Measurements from ENCODE around the gene PTPRN2.
A peak's percentile ranks its signal among the peaks of the same experiment; 100 is the strongest.

The PTPRN2 gene

DNA sequence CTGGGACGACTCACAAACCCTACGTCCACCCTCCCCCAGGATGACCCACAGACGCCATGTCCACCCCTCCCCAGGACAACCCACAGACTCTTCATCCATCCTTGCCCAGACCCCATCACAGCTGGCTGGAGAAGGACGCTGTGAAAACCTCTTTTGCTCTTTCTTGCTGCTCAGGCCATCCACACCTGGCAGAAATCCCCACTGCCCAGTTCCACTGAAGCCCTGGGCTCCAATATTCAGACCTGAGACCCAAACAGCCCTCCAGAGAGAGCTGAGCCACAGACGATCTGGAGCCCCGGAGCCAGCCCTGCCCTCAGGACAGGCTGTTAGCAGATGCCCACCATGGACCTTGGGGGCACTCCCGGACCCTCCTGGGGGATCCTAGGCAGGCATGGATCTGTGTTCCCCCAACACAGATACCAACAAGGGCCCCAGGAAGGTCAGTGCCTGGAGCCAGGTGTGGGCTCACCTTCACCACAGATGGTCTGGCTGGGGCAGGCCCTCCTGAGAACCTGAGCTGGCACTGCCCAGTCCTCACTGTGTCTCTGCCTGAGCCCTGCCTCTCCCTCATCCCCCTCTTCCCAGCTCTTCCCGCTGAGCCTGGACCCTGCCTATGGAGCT is 226.2 kb downstream of the PTPRN2 start:
- H3K4me3 ChIP-seq (ENCODE audit: low read depth, low read length): no peak overlapping the region
- DNase-seq (ENCODE audit: low read depth): no peak
- TF ChIP-seq, protein P1, sequence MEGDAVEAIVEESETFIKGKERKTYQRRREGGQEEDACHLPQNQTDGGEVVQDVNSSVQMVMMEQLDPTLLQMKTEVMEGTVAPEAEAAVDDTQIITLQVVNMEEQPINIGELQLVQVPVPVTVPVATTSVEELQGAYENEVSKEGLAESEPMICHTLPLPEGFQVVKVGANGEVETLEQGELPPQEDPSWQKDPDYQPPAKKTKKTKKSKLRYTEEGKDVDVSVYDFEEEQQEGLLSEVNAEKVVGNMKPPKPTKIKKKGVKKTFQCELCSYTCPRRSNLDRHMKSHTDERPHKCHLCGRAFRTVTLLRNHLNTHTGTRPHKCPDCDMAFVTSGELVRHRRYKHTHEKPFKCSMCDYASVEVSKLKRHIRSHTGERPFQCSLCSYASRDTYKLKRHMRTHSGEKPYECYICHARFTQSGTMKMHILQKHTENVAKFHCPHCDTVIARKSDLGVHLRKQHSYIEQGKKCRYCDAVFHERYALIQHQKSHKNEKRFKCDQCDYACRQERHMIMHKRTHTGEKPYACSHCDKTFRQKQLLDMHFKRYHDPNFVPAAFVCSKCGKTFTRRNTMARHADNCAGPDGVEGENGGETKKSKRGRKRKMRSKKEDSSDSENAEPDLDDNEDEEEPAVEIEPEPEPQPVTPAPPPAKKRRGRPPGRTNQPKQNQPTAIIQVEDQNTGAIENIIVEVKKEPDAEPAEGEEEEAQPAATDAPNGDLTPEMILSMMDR (IDR thresholded peaks at IDR 0.05; ENCODE audit: control insufficient read depth, extremely low read depth, insufficient read depth): no peak

DNA sequence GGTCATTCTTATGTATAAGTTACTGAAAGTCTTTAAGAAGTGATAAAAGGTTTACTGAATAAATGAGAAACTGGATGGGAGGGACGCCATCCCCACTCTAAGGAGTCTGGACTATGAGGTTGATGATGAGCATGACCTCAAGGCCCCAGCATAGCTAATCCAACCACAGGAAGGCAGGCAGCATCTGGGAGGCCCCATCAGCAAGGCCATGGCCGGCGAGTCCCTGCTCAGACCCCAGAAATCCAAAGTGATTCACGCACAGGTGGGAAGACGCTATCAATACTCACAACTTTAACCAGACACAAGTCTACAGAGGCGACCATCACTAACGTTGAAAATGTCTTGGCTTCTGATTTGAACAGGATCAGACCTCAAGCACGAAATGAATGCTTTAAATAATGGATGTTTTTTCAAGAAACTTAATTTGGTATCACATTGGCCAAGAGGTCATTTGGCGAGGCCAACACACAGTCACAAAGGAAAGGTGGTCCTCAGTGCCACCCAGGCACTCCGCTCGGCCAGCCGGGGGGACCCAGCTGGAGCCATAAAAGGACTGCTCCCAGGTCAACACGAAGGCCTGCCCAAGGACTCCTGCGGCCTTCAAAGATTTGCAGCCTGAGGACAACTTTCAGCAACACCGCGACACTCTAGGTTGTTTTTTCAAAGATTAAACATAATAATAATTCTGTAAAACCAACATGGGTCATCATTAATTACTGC is 228.5 kb downstream of the PTPRN2 start:
- DNase-seq (ENCODE audit: low read depth): no peak
- TF ChIP-seq, protein P1 (IDR thresholded peaks at IDR 0.05; ENCODE audit: control insufficient read depth, extremely low read depth, insufficient read depth): no peak
- H3K4me3 ChIP-seq (ENCODE audit: low read depth, low read length): no peak overlapping the region

DNA sequence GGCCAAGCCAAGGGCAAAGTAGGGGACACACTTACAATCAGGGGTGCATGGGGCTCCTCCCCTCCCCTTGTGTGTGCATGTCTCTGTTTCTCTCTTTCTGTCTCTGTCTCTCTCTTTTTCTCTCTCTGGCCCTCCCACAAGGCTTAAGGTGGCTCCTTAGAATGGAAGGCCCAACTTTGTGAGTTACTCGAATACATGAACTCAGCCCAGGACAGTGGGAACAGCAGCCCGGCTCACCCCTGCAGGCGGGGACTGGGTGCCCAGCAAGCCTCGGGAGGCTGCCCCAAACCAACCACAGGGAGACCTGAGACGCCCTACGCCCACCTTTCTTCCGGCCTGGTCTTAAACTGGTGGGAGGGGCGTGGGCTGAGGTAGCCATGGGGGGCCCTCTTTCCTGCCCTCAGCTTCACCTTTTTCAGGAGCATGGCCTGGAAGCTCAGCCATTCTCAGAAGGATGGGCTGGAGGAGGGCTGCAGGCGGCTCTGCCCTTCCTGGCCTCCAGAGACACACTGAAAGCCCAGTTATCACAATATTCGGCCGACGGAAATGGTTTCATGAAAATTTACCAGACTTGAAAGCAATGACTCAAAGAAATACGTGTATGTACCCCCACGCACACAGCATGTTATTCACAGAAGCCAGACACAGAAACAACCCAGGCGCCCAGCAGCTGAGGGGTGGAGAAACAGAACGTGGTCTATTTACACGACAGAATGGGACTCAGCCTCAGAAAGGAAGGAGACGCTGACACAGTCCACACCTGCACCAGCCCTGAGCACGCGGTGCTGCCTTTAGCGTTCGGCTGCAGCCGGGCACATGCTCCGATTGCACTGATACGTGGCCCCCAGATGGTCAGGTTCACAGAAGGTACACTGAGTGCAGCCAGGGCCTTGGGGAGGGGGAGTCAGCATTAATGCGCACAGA is 229.5 kb downstream of the PTPRN2 start:
- no peak for DNase-seq (ENCODE audit: low read depth)
- no peak overlapping the region for H3K4me3 ChIP-seq (ENCODE audit: low read depth, low read length)
- TF ChIP-seq, protein P1 (IDR thresholded peaks at IDR 0.05; ENCODE audit: control insufficient read depth, extremely low read depth, insufficient read depth): no peak

DNA sequence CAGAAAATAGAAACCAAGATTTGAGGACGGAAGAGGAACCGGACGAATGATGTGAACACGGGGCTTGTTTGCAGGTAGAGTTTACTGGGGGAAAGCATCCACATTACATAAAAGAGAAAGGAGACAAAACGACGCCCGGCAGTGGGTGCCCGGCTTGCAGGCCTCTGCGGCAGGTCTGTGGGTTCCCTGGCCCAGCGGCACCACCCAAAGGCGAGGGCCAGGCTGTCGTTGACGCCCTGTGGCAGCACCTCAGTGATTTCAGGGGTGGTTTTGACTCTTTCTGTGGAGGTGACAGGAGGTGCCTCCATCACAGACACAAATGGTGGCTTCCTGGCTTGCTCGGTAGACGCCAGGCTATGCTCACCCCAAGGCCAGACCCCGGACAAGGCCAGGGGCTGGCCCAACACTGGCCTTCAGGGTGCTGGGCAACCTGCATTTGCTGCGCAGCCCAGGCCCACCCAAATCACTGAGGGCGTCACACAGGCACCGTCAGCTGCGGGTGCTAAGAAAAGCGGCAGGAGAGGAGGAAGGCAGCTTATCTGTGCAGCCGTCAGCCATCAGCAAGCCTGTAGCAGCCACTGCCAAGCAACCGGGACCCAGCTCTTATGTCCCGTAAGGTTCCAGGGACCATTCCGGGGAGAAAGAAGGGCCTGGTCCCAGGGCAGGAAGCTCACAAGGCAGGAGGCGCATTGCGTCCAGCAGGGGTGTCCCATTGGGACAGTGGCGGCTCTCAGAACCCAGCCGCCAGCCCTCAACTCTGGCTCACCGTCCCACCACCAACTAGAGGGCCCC is 230.3 kb downstream of the PTPRN2 start:
- TF ChIP-seq, protein P1 (IDR thresholded peaks at IDR 0.05; ENCODE audit: control insufficient read depth, extremely low read depth, insufficient read depth): no peak
- no peak for DNase-seq (ENCODE audit: low read depth)
- no peak overlapping the region for H3K4me3 ChIP-seq (ENCODE audit: low read depth, low read length)

DNA sequence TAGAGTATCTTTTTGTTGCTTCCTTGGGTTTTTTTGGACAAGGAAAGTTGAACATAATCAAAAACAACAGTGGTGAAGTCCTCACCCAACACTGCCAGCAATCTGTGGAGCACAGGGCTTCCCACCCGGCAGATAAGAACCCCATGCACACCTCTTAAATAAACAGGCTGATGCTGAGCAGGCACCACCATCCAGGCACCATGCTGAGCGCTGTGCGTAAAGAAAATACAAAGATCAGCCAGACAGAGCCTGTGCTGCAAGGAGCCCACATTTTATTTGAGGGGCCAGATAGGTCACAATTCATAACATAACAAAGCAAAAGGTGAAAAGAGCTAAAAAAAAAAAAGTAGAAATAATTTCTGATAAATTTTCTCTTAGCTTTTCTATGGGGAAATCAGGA is 231.2 kb downstream of the PTPRN2 start:
- TF ChIP-seq, protein P1 (IDR thresholded peaks at IDR 0.05; ENCODE audit: control insufficient read depth, extremely low read depth, insufficient read depth): no peak
- DNase-seq (ENCODE audit: low read depth): no peak
- H3K4me3 ChIP-seq (ENCODE audit: low read depth, low read length): no peak overlapping the region

DNA sequence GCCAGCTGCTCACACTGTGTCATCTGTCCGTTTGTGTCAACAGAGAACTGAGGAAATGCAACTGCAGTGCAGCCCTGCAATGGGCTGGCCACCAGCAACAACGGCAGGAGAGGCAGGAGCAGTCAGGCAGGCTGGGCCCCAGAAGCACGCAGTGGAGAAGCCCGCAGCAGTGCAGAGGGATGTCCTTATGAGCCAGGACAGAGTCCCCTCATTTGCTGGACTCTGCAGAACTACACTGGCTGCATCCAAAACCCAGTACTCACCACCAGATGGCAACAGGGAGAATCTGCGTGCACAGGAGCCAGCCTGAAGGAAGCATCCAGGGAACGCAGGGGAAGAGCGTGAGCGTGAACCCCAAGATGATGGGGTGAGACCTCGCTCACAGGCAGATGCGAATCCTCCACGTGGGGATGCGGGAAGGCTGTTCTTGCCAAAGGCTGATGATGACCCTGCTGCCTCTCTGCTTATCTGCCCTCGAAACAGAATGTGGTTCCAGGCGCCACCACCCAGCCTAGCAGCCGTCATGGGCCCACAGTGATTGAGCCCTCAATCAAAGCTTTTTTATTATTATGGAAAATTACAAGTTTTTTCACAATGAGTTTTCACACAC is 232.1 kb downstream of the PTPRN2 start:
- H3K4me3 ChIP-seq (ENCODE audit: low read depth, low read length): no peak overlapping the region
- DNase-seq (ENCODE audit: low read depth): no peak
- TF ChIP-seq, protein P1 (IDR thresholded peaks at IDR 0.05; ENCODE audit: control insufficient read depth, extremely low read depth, insufficient read depth): peak; percentile 70

Data from LNCaP clone FGC (cell line).